Astrocyte of the spinal cord (primary cell): ENCODE data around the gene CCR9.

Experiments used
- DNase-seq: peaks from one replicate; pipeline ENCODE4 v3.0.0; 2011; ENCODE audit warnings: low read depth, low spot score
- H3K4me3 ChIP-seq: 2 replicates; pipeline ENCODE4 v1.5.1; 2011; ENCODE audit warnings: low read depth, mild to moderate bottlenecking, low read length, moderate library complexity
- CTCF ChIP-seq: IDR thresholded peaks from 2 replicates; pipeline ENCODE4 v1.5.1; 2012; ENCODE audit warnings: low read depth, mild to moderate bottlenecking, low read length, inconsistent platforms
- in situ Hi-C: cut with HindIII; loops from 2 replicates; pipeline ENCODE4 v1.10.0; 2017; ENCODE audit warnings: low sequenced_read_pairs

Gene CCR9

GRCh38 chr3:45922039-45922326 is 35.6 kb downstream of the CCR9 start:
- no peak for DNase-seq
- no peak overlapping the region for H3K4me3 ChIP-seq
- no peak for TF ChIP-seq CTCF
- in situ Hi-C loops, result no loop called here

- no peak for DNase-seq
- TF ChIP-seq CTCF, result no peak
- in situ Hi-C loops, result no loop called here
- no peak overlapping the region for H3K4me3 ChIP-seq
Measured at GRCh38 chr3:45922950-45923590, 36.7 kb downstream of the CCR9 start.

GRCh38 chr3:45923755-45924154 is 37.4 kb downstream of the CCR9 start:
- TF ChIP-seq CTCF, result no peak
- peak; percentile 35 for DNase-seq
- in situ Hi-C loops, result no loop called here
- H3K4me3 ChIP-seq, result no peak overlapping the region

GRCh38 chr3:45927881-45928280 is 41.5 kb downstream of the CCR9 start:
- H3K4me3 ChIP-seq, result no peak overlapping the region
- in situ Hi-C loops, result no loop called here
- TF ChIP-seq CTCF, result no peak
- DNase-seq, result peak; percentile 50

- DNase-seq, result no peak
- in situ Hi-C loops, result no loop called here
- peak; percentile 87 for TF ChIP-seq CTCF
- no peak overlapping the region for H3K4me3 ChIP-seq
Measured at GRCh38 chr3:45929042-45929679, 42.8 kb downstream of the CCR9 start.

- in situ Hi-C loops, result no loop called here
- H3K4me3 ChIP-seq, result no peak overlapping the region
- no peak for DNase-seq
- TF ChIP-seq CTCF, result no peak
Measured at GRCh38 chr3:45931496-45931895, 45.2 kb downstream of the CCR9 start.
